Astrocyte of the spinal cord (primary cell): ENCODE measurements around the gene KRT8.

ENCODE experiments used
- DNase-seq: peaks from one replicate; pipeline ENCODE4 v3.0.0; 2011; ENCODE audit warnings: low read depth, low spot score
- H3K4me3 ChIP-seq: 2 replicates; pipeline ENCODE4 v1.5.1; 2011; ENCODE audit warnings: low read depth, mild to moderate bottlenecking, low read length, moderate library complexity
- in situ Hi-C: cut with HindIII; loops from 2 replicates; pipeline ENCODE4 v1.10.0; 2017; ENCODE audit warnings: low sequenced_read_pairs
- TF ChIP-seq, protein P1 (sequence below): IDR thresholded peaks from 2 replicates; pipeline ENCODE4 v1.5.1; 2012; ENCODE audit warnings: low read depth, mild to moderate bottlenecking, low read length, inconsistent platforms

The KRT8 gene

DNA sequence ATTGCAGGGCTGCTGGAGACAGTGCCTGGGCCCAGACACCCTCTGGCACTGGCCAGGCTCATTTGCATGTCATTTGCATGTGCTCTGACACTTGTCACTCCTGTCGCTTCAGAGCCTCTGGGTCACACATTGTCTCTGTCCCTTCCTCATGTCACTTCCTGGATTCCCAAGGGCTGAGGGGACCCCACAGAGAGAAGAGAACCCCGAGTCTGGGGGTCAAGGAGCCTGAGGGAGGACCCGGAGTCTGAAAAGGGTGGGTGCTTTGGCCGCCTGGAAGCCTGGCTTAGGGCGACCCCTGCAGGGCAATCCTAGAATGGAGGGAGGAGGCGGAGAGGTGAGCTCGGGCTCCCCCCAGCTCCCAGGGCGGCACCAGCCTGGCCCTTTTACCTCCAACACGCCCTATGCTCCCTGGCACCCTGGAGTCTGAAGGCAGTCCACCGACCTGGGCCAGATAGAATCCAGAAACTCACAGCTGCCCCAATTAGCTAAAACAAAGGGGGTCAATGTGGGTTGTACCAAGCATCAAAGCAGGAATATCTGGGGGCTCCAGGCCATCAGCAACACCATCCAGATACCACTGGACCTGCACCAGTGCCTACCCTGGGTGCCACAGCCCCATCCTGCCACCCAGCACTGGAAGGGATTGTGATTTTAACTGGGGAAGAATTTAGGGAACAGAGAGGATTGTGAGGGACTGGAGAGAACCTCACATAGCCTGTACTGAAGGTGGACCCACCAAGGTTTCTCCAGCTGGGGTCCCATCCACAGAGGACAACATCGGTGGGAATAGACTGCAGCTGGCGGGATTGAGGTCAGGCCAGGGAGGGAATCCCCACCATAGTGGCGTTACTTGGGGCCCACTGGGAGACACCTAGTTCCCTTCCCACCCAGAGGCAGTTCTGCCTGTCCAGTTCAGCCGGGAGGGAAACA is 34.2 kb downstream of the KRT8 start:
- DNase-seq: peak; percentile 29
- in situ Hi-C loops: no loop called here
- TF ChIP-seq, protein P1, sequence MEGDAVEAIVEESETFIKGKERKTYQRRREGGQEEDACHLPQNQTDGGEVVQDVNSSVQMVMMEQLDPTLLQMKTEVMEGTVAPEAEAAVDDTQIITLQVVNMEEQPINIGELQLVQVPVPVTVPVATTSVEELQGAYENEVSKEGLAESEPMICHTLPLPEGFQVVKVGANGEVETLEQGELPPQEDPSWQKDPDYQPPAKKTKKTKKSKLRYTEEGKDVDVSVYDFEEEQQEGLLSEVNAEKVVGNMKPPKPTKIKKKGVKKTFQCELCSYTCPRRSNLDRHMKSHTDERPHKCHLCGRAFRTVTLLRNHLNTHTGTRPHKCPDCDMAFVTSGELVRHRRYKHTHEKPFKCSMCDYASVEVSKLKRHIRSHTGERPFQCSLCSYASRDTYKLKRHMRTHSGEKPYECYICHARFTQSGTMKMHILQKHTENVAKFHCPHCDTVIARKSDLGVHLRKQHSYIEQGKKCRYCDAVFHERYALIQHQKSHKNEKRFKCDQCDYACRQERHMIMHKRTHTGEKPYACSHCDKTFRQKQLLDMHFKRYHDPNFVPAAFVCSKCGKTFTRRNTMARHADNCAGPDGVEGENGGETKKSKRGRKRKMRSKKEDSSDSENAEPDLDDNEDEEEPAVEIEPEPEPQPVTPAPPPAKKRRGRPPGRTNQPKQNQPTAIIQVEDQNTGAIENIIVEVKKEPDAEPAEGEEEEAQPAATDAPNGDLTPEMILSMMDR: peak; percentile 77
- no peak overlapping the region for H3K4me3 ChIP-seq

DNA sequence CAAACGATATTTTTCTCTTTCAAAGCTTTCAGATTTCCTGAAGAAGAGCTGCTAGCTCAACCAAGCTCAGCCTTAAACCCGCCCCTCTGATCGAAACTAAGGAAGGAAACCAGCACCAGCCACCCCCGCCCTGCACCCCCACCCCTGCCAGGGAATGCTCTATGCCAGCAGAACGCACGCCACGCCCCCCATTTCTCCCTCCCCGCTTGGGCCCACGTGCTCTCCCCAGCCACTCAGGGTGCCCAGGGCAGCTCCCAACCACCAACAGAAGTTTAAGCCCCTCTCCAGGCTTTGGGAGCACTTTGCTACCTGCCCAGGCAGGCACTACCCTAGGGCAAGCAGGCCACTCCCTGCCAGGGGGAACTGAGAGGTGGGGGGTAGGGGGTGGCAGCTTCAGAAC is 37.2 kb downstream of the KRT8 start:
- no peak for DNase-seq
- in situ Hi-C loops: no loop called here
- TF ChIP-seq, protein P1: no peak
- H3K4me3 ChIP-seq: no peak overlapping the region

DNA sequence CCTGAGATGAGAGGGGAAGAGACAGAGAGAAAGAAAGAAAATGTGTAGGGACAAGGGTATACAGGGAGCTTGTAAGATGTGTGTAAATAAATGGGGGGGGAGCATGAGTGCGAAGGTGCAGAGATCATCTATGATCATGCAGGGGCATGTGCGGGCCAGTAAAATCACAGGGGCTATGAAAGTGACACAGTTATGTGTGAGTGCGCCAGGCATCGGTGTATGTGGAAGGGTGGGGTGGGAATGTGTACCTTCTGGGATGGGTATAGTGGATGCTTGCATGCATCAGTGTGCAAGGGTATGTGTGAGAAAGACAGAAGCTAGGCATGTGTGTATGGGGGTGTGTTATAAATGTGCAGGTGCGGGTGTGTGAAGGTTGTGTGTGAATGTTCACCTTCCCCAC is 37.7 kb downstream of the KRT8 start:
- in situ Hi-C loops: no loop called here
- DNase-seq: no peak
- TF ChIP-seq, protein P1: no peak
- no peak overlapping the region for H3K4me3 ChIP-seq

DNA sequence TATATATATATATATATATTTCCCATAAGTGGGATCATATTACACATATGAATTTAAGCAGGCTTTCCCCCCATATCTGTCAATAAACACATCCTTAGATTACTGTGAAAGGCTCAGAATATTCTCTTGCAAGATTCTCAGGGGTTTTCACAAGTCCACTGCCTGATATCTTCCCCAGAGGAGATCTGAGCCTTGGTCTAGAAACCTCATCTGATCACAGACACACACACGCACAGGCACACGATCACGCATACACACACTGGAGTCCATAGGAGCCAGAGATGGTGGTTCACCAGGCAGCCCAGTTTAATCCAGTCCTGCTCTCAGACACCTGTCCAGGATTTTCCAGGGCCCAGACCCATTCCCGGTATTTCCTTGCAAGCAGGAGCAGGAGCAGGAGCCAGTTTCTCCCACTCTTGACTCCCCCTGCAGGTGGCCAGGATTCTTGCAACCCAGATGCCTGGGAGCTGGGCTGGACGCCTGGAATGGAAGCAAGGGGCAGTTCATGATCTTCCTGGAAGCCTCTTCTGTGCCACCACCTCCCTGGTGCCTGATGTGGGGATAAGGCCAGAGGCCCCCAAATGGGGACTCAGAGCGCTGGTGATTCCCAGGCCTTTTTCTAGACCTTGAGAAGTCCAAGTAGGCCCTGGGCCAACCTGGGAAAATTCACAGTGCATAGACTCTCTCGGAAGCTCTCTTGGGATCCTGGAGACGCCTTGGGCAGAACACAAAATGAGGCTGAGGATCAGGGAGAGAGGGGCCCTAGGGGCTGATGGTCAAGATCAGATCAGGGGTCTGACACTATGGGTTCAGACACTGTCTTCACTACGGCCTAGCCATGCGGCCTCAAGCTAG is 39.6 kb downstream of the KRT8 start:
- TF ChIP-seq, protein P1: peak; percentile 95
- in situ Hi-C loops: no loop called here
- H3K4me3 ChIP-seq: no peak overlapping the region
- peak; percentile 66 for DNase-seq

DNA sequence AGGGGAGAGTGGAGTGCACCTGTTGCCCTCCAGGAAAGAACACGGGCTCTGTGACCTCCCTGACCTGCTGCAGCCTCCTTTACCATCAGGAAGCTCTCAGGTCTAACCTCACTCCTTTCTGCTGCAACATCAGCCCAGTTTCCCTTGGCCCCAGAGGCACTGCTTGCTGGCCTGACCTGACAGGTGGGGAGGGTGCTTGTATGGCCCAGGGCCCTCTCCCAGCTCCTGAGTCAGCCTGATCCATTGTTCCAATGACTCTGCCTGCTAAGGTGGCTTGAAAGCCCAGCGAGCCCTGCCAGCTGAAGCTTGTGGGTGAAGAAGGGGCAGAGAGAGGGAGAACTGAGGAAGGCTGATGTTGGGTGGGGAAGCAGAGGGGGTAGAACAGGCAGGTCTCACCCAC is 42.9 kb downstream of the KRT8 start:
- in situ Hi-C loops: no loop called here
- no peak for DNase-seq
- H3K4me3 ChIP-seq: no peak overlapping the region
- TF ChIP-seq, protein P1: no peak

DNA sequence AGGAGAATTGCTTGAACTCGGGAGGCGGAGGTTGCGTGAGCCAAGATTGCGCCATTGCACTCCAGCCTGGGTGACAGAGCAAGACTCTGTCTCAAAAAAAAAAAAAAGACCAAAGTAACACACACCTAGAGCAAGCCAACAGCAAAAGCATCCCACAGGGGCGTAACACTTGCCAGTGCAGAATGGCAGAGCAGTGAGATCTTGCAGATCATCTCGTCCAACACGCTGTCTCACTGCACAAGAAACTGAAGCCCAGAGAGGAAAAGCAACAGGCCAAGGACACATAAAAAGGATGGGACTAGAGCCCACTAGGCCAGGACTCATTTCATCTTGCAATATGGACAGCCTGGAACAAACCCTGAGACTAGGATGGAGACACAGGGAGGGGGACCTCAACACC is 43.4 kb downstream of the KRT8 start:
- H3K4me3 ChIP-seq: no peak overlapping the region
- TF ChIP-seq, protein P1: no peak
- in situ Hi-C loops: no loop called here
- DNase-seq: no peak
